Measurements from ENCODE around the gene TNFAIP8L1.
"Not testable (repeated sequence)": the region's sequence is repeated elsewhere in the genome, so short reads cannot be mapped to it uniquely, and the experiment has no call there.

Gene TNFAIP8L1

GRCh38 chr19:4678881-4679790 lies 39.8 kb downstream of the TNFAIP8L1 start:
- DNase-seq (ENCODE audit: low read depth in 2 of 2): no peak

GRCh38 chr19:4680021-4680420 lies 40.7 kb downstream of the TNFAIP8L1 start:
- not testable (repeated sequence) for DNase-seq (ENCODE audit: low read depth in 2 of 2)

- DNase-seq (ENCODE audit: low read depth in 2 of 2): no peak
Measured at GRCh38 chr19:4682417-4683200, 43.3 kb downstream of the TNFAIP8L1 start.

GRCh38 chr19:4684312-4685095 lies 45.2 kb downstream of the TNFAIP8L1 start:
- no peak for DNase-seq (ENCODE audit: low read depth in 2 of 2)

GRCh38 chr19:4686700-4687099 lies 47.4 kb downstream of the TNFAIP8L1 start:
- DNase-seq (ENCODE audit: low read depth in 2 of 2): no peak

GRCh38 chr19:4687396-4687795 lies 48.1 kb downstream of the TNFAIP8L1 start:
- DNase-seq (ENCODE audit: low read depth in 2 of 2): no peak

- no peak for DNase-seq (ENCODE audit: low read depth in 2 of 2)
Measured at GRCh38 chr19:4688587-4688986, 49.3 kb downstream of the TNFAIP8L1 start.

- no peak for DNase-seq (ENCODE audit: low read depth in 2 of 2)
Measured at GRCh38 chr19:4689403-4689802, 50.1 kb downstream of the TNFAIP8L1 start.

- no peak for DNase-seq (ENCODE audit: low read depth in 2 of 2)
Measured at GRCh38 chr19:4690361-4690760, 51.0 kb downstream of the TNFAIP8L1 start.

GRCh38 chr19:4691373-4691772 lies 52.1 kb downstream of the TNFAIP8L1 start:
- DNase-seq (ENCODE audit: low read depth in 2 of 2): no peak

- no peak for DNase-seq (ENCODE audit: low read depth in 2 of 2)
Measured at GRCh38 chr19:4692251-4693077, 53.1 kb downstream of the TNFAIP8L1 start.

- no peak for DNase-seq (ENCODE audit: low read depth in 2 of 2)
Measured at GRCh38 chr19:4693078-4693350, 53.7 kb downstream of the TNFAIP8L1 start.

GRCh38 chr19:4693471-4694121 lies 54.3 kb downstream of the TNFAIP8L1 start:
- DNase-seq (ENCODE audit: low read depth in 2 of 2): no peak

- no peak for DNase-seq (ENCODE audit: low read depth in 2 of 2)
Measured at GRCh38 chr19:4694211-4694987, 55.1 kb downstream of the TNFAIP8L1 start.

- DNase-seq (ENCODE audit: low read depth in 2 of 2): no peak
Measured at GRCh38 chr19:4695224-4695731, 56.0 kb downstream of the TNFAIP8L1 start.

- DNase-seq (ENCODE audit: low read depth in 2 of 2): no peak
Measured at GRCh38 chr19:4697304-4697703, 58.0 kb downstream of the TNFAIP8L1 start.

- no peak for DNase-seq (ENCODE audit: low read depth in 2 of 2)
Measured at GRCh38 chr19:4699826-4700692, 60.7 kb downstream of the TNFAIP8L1 start.

GRCh38 chr19:4700693-4700970 lies 61.3 kb downstream of the TNFAIP8L1 start:
- DNase-seq (ENCODE audit: low read depth in 2 of 2): no peak

- DNase-seq (ENCODE audit: low read depth in 2 of 2): no peak
Measured at GRCh38 chr19:4701557-4701956, 62.2 kb downstream of the TNFAIP8L1 start.

All from stimulated activated CD8-positive, alpha-beta memory T cell treated with anti-CD3 and anti-CD28 coated beads, Interleukin-15, amount 100 ng/mL, for 4 hours (primary cell).